Endothelial cell of umbilical vein (primary cell): ENCODE results near the gene TMEM139. TPM values are rescaled to one million over a fixed set of nuclear protein-coding genes. Genes with fewer than 3 reads are reported as not detected.

Source experiments
- BruUV-seq: library from RNA; stranded (reverse); fragments of 400-500 nt; replicated peaks from 2 replicates; lab custom pipeline; 2021; lab: Mats Ljungman, UMichigan
- CTCF ChIA-PET: fragments of 300-600, 350-600 bp; sonication (Branson Sonifier 250); formaldehyde crosslinking; loops from one replicate; lab custom pipeline; 2021; ENCODE audit warnings: antibody characterized with exemption, inconsistent platforms; lab: Charles Lee
- POLR2A ChIA-PET: fragments of 300-600, 350-600 bp; sonication (Branson Sonifier 250); formaldehyde crosslinking; loops from one replicate; lab custom pipeline; 2021; ENCODE audit warnings: antibody characterized with exemption, inconsistent platforms; lab: Charles Lee
- DNase-seq: peaks from one replicate; pipeline ENCODE4 v3.0.0-alpha.2; 2011; ENCODE audit warnings: low read depth, low spot score
- FAIRE-seq: peaks from 2 replicates; lab custom pipeline; 2011; peaks lifted over from hg19 to GRCh38; lab: Jason Lieb, UNC
- H2AFZ ChIP-seq: 2 replicates; pipeline ENCODE4 v1.6.0; 2012; ENCODE audit warnings: low read depth, low read length, control low read depth, inconsistent platforms
- H3K27ac ChIP-seq: 2 replicates; pipeline ENCODE4 v1.5.1; 2011; ENCODE audit warnings: low read depth, mild to moderate bottlenecking, control low read depth, low read length, moderate library complexity; ENCODE audit not compliant: insufficient read depth
- H3K27me3 ChIP-seq, 2 experiments: 2 replicates each; pipeline versions ENCODE4 v1.6.0 to v1.6.1; 2011; ENCODE audit warnings: low read length in 2 of 2, mixed read lengths in 1 of 2; ENCODE audit not compliant: control insufficient read depth in 2 of 2, insufficient read depth in 2 of 2
- H3K36me3 ChIP-seq, 2 experiments: 2 replicates in 1 of 2; 3 replicates in 1 of 2; pipeline ENCODE4 v1.5.1; 2011; ENCODE audit warnings: low read length in 2 of 2, mild to moderate bottlenecking in 1 of 2, moderate library complexity in 1 of 2; ENCODE audit not compliant: control insufficient read depth in 2 of 2, insufficient read depth in 2 of 2; ENCODE audit errors: extremely low read depth in 1 of 2
- H3K4me1 ChIP-seq: 3 replicates; pipeline ENCODE4 v1.5.1; 2011; ENCODE audit warnings: mild to moderate bottlenecking, low read length; ENCODE audit not compliant: control insufficient read depth, insufficient read depth; ENCODE audit errors: extremely low read depth
- H3K4me2 ChIP-seq: 2 replicates; pipeline ENCODE4 v1.6.1; 2011; ENCODE audit warnings: low read length, control low read depth, mixed read lengths; ENCODE audit not compliant: insufficient read depth
- H3K4me3 ChIP-seq, 3 experiments: fragments of 200-600 bp in 1 of 3; sonication (generic), shearing (Covaris generic) in 1 of 3; replicated peaks in 1 of 3; 2 replicates each; pipeline ENCODE4 v1.5.1; 2011 to 2016; ENCODE audit warnings: control low read depth in 3 of 3, low read length in 3 of 3, mild to moderate bottlenecking in 2 of 3, inconsistent platforms in 1 of 3, low read depth in 1 of 3, moderate library complexity in 1 of 3; ENCODE audit not compliant: insufficient read depth in 1 of 3
- H3K79me2 ChIP-seq: 2 replicates; pipeline ENCODE4 v1.6.0; 2012; ENCODE audit warnings: low read length, inconsistent platforms; ENCODE audit not compliant: control insufficient read depth, insufficient read depth
- H3K9ac ChIP-seq: replicated peaks from 2 replicates; pipeline ENCODE3; 2011; ENCODE audit warnings: low read length, control low read depth; ENCODE audit not compliant: insufficient read depth; ENCODE audit errors: extremely low read depth
- H3K9me1 ChIP-seq: replicated peaks from 3 replicates; pipeline ENCODE4 v1.6.0; 2011; ENCODE audit warnings: mild to moderate bottlenecking, low read length; ENCODE audit not compliant: control insufficient read depth, insufficient read depth; ENCODE audit errors: extremely low read depth
- H3K9me3 ChIP-seq: replicated peaks from 2 replicates; pipeline ENCODE4 v1.5.1; 2012; ENCODE audit warnings: low read length, inconsistent platforms; ENCODE audit not compliant: control insufficient read depth, insufficient read depth
- H4K20me1 ChIP-seq: replicated peaks from 2 replicates; pipeline ENCODE3; 2011; ENCODE audit warnings: mild to moderate bottlenecking, low read length; ENCODE audit not compliant: control insufficient read depth, insufficient read depth; ENCODE audit errors: extremely low read depth
- EZH2 ChIP-seq: IDR thresholded peaks from 2 replicates; pipeline ENCODE4 v1.6.1; 2012; ENCODE audit warnings: borderline replicate concordance, low read depth, mild to moderate bottlenecking, moderate library complexity, low read length, inconsistent platforms; ENCODE audit not compliant: severe bottlenecking
- FOS ChIP-seq: IDR thresholded peaks from 2 replicates; pipeline ENCODE4 v1.6.1; 2011; ENCODE audit warnings: mild to moderate bottlenecking, low read length, moderate library complexity, borderline replicate concordance; ENCODE audit not compliant: insufficient read depth
- GATA2 ChIP-seq: IDR thresholded peaks from 2 replicates; pipeline ENCODE4 v1.7.0; 2011; ENCODE audit warnings: low read depth, mild to moderate bottlenecking, moderate library complexity, mixed read lengths, low read length; ENCODE audit not compliant: insufficient read length, insufficient read depth
- JUN ChIP-seq: IDR thresholded peaks from 2 replicates; pipeline ENCODE4 v1.6.1; 2011; ENCODE audit warnings: borderline replicate concordance, low read depth; ENCODE audit not compliant: insufficient read length, insufficient read depth
- MYC ChIP-seq: IDR thresholded peaks from one replicate; pipeline ENCODE4 v1.6.1; 2011; ENCODE audit warnings: mild to moderate bottlenecking, low read depth, low read length
- POLR2A ChIP-seq: IDR thresholded peaks from 2 replicates; pipeline ENCODE4 v1.6.1; 2012; ENCODE audit warnings: low read depth, mild to moderate bottlenecking, control low read depth, low read length
- POLR2AphosphoS5 ChIP-seq: IDR thresholded peaks from 2 replicates; pipeline ENCODE4 v1.6.1; 2012; ENCODE audit warnings: low read depth, mild to moderate bottlenecking, control low read depth, low read length, moderate library complexity; ENCODE audit not compliant: insufficient read depth
- dilution Hi-C: fragments of 300-500 bp; cut with MboI; formaldehyde crosslinking; loops from one replicate; pipeline ENCODE4 v1.15.0; 2019; ENCODE audit warnings: low sequenced_read_pairs; ENCODE audit not compliant: extremely low pct_ligation_motif_present
- intact Hi-C: fragments of 100-400 bp; cut with micrococcal nuclease; formaldehyde crosslinking; loops from one replicate; pipeline ENCODE4 v1.10.0; 2022
- polyA plus RNA-seq, 4 experiments: library from polyadenylated mRNA; depleted of rRNA in 3 of 4; stranded (reverse) in 3 of 4; unstranded in 1 of 4; fragments of >200 nt; gene quantifications; 2 replicates each; pipeline versions ENCODE4 v1.2.1 to v1.2.3, GENCODE V29; 2011 to 2012; ENCODE audit warnings: missing spikeins in 1 of 4
- total RNA-seq: library from RNA; stranded (reverse); gene quantifications from 2 replicates; pipeline ENCODE4 v1.2.3, GENCODE V29; 2021
- TF ChIP-seq, protein P1 (sequence below), 2 donors: IDR thresholded peaks; 1 replicate in 1 of 2; 2 replicates in 1 of 2; pipeline ENCODE4 v1.5.1; 2011; ENCODE audit warnings: low read length in 2 of 2, mild to moderate bottlenecking in 2 of 2, moderate library complexity in 2 of 2, control low read depth in 1 of 2, inconsistent platforms in 1 of 2, low read depth in 1 of 2; ENCODE audit not compliant: insufficient read depth in 1 of 2; ENCODE audit errors: extremely low read depth in 1 of 2
- TF ChIP-seq, protein P2 (sequence below): IDR thresholded peaks from 2 replicates; pipeline ENCODE4 v1.6.1; 2011; ENCODE audit not compliant: insufficient read depth, insufficient read length

TMEM139 gene
- total and polyA plus RNA-seq, 2 donors (not counting 3 experiments of a cell fraction or from before 2014, with no cell fraction given), result 0.37 TPM; not detected in 1

DNA sequence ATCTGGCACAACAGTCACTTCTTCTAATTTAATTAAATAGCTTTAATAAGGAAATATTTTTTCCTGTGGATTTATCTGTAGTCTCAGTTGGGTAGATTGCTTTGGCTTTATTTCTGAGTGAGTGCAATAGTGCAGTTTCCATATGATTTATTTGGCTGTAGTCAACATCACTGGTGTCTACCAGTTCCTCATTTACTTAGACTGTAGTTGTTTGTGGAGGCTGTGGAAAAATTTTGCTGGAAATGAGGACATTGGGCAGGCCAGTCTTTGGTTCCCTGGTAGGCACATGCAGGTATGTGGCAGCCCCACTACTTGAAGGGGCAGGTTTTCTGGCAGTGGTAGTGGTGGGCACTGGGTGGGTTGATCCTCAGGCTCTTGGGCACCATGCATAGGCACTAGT, 47.4 kb upstream of the TMEM139 start:
- dilution Hi-C loops, result no loop called here
- Histone ChIP-seq H3K4me3 (no peak overlapping the region), H3K4me1 (peaks cover 2% of the 10 kb centered on the region), H3K4me2 (no peak overlapping the region), H3K27me3 (peaks cover 4 to 16% of the 10 kb centered on the region in 2 experiments), H3K9me3 (no peaks in the 10 kb centered on the region), H4K20me1 (no peaks in the 10 kb centered on the region), H3K36me3 (no peaks in the 10 kb centered on the region), H3K79me2 (no peaks in the 10 kb centered on the region), H2AFZ (no peak overlapping the region), H3K27ac (no peak overlapping the region), H3K9me1 (no peaks in the 10 kb centered on the region), H3K9ac (no peak overlapping the region)
- POLR2A ChIA-PET, result no interaction called here
- CTCF ChIA-PET, result no interaction called here
- no peak for FAIRE-seq
- no TSS peak for BruUV-seq
- DNase-seq, result no peak
- TF ChIP-seq JUN (no peak), POLR2A (no peak), EZH2 (no peak), MYC (no peak), POLR2AphosphoS5 (no peak), GATA2 (no peak), FOS (no peak)
- TF ChIP-seq, protein P1, sequence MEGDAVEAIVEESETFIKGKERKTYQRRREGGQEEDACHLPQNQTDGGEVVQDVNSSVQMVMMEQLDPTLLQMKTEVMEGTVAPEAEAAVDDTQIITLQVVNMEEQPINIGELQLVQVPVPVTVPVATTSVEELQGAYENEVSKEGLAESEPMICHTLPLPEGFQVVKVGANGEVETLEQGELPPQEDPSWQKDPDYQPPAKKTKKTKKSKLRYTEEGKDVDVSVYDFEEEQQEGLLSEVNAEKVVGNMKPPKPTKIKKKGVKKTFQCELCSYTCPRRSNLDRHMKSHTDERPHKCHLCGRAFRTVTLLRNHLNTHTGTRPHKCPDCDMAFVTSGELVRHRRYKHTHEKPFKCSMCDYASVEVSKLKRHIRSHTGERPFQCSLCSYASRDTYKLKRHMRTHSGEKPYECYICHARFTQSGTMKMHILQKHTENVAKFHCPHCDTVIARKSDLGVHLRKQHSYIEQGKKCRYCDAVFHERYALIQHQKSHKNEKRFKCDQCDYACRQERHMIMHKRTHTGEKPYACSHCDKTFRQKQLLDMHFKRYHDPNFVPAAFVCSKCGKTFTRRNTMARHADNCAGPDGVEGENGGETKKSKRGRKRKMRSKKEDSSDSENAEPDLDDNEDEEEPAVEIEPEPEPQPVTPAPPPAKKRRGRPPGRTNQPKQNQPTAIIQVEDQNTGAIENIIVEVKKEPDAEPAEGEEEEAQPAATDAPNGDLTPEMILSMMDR (IDR thresholded peaks at IDR 0.05; ENCODE audit: extremely low read depth in 1 of 2, insufficient read depth in 1 of 2, low read depth in 1 of 2, low read length in 2 of 2), result no peak
- TF ChIP-seq, protein P2, sequence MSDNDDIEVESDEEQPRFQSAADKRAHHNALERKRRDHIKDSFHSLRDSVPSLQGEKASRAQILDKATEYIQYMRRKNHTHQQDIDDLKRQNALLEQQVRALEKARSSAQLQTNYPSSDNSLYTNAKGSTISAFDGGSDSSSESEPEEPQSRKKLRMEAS, result no peak
- intact Hi-C loops, result no loop called here
